Activated CD8-positive, alpha-beta memory T cell treated with anti-CD3 and anti-CD28 coated beads, Interleukin-2, amount 50 U/mL, for 24 hours (primary cell): Measurements from ENCODE around the gene TARS2.

Experiments used
- DNase-seq: peaks from one replicate; pipeline ENCODE4 v3.0.0-alpha.2; 2020; ENCODE audit errors: extremely low read depth

Gene TARS2

GRCh38 chr1:150486966-150487762 is at the start of gene TARS2:
TSS of gene TARS2 (plus strand) at chr1:150487419. CDS start at chr1:150487451, 32 bp downstream.
- DNase-seq: peak; percentile 92

DNA sequence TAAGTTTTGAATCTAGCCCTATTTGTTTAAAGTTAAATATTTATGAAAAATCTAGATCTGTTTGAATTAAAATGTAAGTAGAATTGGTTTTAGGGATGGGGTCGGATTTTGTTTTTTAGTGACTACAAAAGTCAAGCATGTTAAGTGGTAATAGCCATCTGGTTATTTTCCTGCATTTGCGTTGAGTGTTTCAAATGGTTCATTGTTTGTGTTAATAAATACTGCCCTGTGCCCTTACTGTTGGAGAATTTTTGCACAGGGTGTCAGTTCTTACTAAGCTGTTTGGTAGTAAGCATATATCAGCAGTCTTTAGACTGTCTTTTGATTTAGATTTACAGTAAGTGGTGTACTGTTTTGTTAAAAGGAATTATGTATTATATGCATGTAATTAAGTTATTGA is 46.1 kb upstream of the TARS2 start:
- no peak for DNase-seq

- no peak for DNase-seq
Observed at GRCh38 chr1:150444232-150444631, 43.0 kb upstream of the TARS2 start.

DNA sequence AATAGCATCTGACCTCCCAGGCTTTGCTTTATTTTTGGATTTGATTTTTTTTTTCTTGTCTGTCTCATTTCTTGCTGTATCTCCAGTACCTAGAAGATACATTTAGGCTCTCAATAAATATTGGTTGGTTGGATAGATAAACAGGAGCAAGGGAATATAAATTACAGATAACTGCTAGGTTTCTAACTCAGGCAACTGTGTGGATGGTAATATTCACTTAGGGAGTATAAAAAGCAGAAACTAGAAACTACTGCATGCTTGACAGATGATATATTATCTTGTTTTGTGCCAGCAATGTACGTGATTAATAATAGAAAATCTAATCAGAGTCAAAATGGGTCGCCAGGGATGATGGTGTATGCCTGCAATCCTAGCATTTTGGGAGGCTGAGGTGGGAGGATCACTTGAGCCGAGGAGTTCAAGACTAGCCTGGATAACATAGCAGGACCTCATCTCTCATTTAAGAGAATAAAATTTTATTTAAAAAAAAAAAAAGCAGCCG is 31.0 kb upstream of the TARS2 start:
- no peak for DNase-seq

GRCh38 chr1:150464422-150464826 is 22.8 kb upstream of the TARS2 start:
- peak; percentile 30 for DNase-seq

GRCh38 chr1:150466964-150467363 is 20.3 kb upstream of the TARS2 start:
- DNase-seq: no peak

GRCh38 chr1:150469291-150469690 is 17.9 kb upstream of the TARS2 start:
- DNase-seq: no peak

DNA sequence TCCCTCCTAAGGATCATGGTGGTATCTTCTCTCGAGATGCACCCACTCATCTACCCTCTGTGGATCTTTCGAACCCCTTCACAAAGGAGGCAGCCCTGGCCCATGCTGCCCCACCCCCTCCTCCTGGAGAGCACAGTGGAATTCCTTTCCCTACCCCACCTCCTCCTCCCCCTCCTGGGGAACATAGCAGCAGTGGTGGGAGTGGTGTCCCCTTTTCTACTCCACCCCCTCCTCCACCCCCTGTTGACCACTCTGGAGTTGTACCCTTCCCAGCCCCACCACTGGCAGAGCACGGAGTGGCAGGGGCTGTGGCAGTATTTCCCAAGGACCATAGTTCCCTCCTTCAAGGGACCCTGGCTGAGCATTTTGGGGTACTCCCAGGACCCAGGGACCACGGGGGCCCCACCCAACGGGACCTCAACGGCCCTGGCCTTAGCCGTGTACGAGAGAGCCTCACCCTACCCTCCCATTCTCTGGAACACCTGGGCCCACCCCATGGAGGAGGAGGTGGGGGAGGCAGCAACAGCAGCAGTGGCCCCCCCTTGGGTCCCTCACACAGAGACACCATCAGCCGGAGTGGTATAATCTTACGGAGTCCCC is 14.5 kb upstream of the TARS2 start:
- DNase-seq: no peak

GRCh38 chr1:150473659-150474058 is 13.6 kb upstream of the TARS2 start:
- DNase-seq: no peak

DNA sequence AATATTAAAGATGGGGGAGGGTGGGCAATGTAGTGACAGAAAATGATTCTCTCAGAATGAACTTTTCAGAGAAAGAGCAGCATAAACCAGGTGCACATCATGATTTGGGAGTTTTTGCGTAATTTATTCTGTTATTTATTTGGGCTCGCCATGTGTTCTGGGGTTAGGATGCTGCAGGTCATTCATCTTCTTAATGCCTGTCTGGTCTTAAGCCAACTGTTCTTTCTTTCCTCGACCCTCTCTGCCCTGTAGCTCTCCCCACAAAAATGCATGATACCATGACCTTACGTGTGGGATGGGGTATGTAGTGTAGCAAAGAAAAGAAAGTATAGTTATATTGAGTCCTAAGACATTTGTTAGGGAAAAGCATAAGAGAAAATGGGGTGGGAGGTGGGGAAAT is 12.3 kb upstream of the TARS2 start:
- DNase-seq: no peak

GRCh38 chr1:150476754-150477153 is 10.5 kb upstream of the TARS2 start:
- DNase-seq: no peak

- DNase-seq: no peak
Observed at GRCh38 chr1:150477320-150477719, 9.9 kb upstream of the TARS2 start.

- DNase-seq: no peak
Observed at GRCh38 chr1:150477733-150478132, 9.5 kb upstream of the TARS2 start.

DNA sequence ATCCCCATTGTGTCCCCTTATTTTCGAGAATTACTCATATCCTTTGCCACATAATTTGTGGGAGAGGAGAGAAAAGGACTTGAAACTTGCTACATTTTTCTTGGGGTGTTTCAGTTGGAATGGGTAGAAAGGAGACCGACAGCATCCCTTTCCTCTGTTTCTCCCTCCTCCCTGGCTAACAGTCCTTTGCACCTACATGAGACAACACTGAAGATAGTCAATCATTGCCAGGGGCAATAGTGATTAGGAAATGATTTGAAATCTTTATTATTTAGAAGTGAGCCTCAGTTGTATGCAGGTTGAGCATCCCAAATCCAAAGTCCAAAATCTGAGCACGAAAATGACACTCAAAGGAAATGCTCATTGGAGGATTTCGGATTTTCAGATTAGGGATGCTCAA is 7.8 kb upstream of the TARS2 start:
- DNase-seq: no peak

- DNase-seq: no peak
Observed at GRCh38 chr1:150479927-150480352, 7.3 kb upstream of the TARS2 start.

GRCh38 chr1:150484431-150484830 is 2.8 kb upstream of the TARS2 start:
- no peak for DNase-seq

- DNase-seq: no peak
Observed at GRCh38 chr1:150484861-150485260, 2.4 kb upstream of the TARS2 start.

GRCh38 chr1:150487763-150488115 is 520 bp downstream of the TARS2 start:
- no peak for DNase-seq

- no peak for DNase-seq
Observed at GRCh38 chr1:150493175-150493574, 6.0 kb downstream of the TARS2 start.

DNA sequence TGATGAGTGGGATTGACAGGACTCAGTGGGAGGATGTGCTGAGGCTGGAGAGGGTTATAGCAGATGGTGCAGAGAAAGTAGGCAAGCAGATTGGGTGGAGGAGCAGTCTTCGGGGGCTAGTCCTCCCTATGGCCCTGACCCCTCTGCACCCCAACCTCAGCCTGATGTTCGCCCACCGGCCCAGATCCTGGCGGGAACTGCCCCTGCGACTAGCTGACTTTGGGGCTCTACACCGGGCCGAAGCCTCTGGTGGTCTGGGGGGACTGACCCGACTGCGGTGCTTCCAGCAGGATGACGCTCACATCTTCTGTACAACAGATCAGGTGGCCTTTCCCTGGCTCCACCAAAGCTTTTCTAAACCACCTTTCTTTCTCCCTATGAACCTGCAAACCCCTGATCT is 11.1 kb downstream of the TARS2 start:
- DNase-seq: no peak

- DNase-seq: no peak
Observed at GRCh38 chr1:150505431-150505830, 18.2 kb downstream of the TARS2 start.

- no peak for DNase-seq
Observed at GRCh38 chr1:150507912-150508864, 21.0 kb downstream of the TARS2 start, which contains the start of gene ECM1. TSS of gene ECM1 (plus strand) at chr1:150508109. CDS start at chr1:150508210, 101 bp downstream.
